IMR-90 (cell line): ENCODE measurements around the gene RRP36. TPM values are rescaled to one million over a fixed set of nuclear protein-coding genes. Genes with fewer than 3 reads are reported as not detected.

Experiments
- ATAC-seq: fragments of 200-7000 bp; cut with Tn5 transposase; 2 replicates; pipeline ENCODE4 v1.9.1; 2020; ENCODE audit warnings: low read depth, mild to moderate bottlenecking, moderate library complexity
- BruUV-seq: library from RNA; stranded (reverse); fragments of 400-500 nt; replicated peaks from 2 replicates; lab custom pipeline; 2021; lab: Mats Ljungman, UMichigan
- CTCF ChIA-PET: fragments of 300-600 bp; formaldehyde crosslinking; extraction: SDS; loops from one replicate; lab custom pipeline; 2021; ENCODE audit warnings: antibody characterized with exemption; lab: Yijun Ruan, JAX
- POLR2A ChIA-PET: fragments of 300-600 bp; sonication (Branson Sonifier 250); formaldehyde crosslinking; loops from one replicate; lab custom pipeline; 2022; ENCODE audit warnings: antibody characterized with exemption; ENCODE audit not compliant: unreplicated experiment; lab: Charles Lee
- DNase-seq: peaks from one replicate; pipeline ENCODE4 v3.0.0; 2013
- H2AFZ ChIP-seq: replicated peaks from 2 replicates; pipeline ENCODE3; 2013; ENCODE audit warnings: low read length, mild to moderate bottlenecking; ENCODE audit not compliant: poor library complexity
- H2AK5ac ChIP-seq: 2 replicates; pipeline ENCODE4 v1.6.1; 2013; ENCODE audit warnings: low read depth, low read length, inconsistent platforms
- H2AK9ac ChIP-seq: replicated peaks from 2 replicates; pipeline ENCODE3; 2013; ENCODE audit warnings: mild to moderate bottlenecking, low read depth, low read length, moderate library complexity; ENCODE audit not compliant: poor library complexity
- H2BK120ac ChIP-seq: 2 replicates; pipeline ENCODE4 v1.6.1; 2013; ENCODE audit warnings: low read depth, low read length, inconsistent platforms
- H2BK15ac ChIP-seq: 3 replicates; pipeline ENCODE4 v1.6.1; 2013; ENCODE audit warnings: low read depth, low read length, inconsistent platforms
- H2BK20ac ChIP-seq: 2 replicates; pipeline ENCODE4 v1.6.1; 2013; ENCODE audit warnings: low read depth, mild to moderate bottlenecking, inconsistent platforms, low read length, moderate library complexity
- H2BK5ac ChIP-seq: 2 replicates; pipeline ENCODE4 v1.6.1; 2013; ENCODE audit warnings: mild to moderate bottlenecking, low read depth, low read length, inconsistent platforms; ENCODE audit not compliant: poor library complexity, severe bottlenecking
- H3K14ac ChIP-seq: replicated peaks from 2 replicates; pipeline ENCODE4 v1.6.1; 2013; ENCODE audit warnings: low read depth, low read length, inconsistent platforms
- H3K18ac ChIP-seq: 2 replicates; pipeline ENCODE4 v1.6.1; 2013; ENCODE audit warnings: low read depth, low read length, control low read depth
- H3K23ac ChIP-seq: 2 replicates; pipeline ENCODE4 v1.6.1; 2013; ENCODE audit warnings: low read depth, low read length, inconsistent platforms
- H3K27ac ChIP-seq: 2 replicates; pipeline ENCODE4 v1.5.1; 2013; ENCODE audit warnings: mild to moderate bottlenecking, control low read depth, low read length; ENCODE audit not compliant: insufficient read depth
- H3K27me3 ChIP-seq: 2 replicates; pipeline ENCODE4 v1.6.1; 2013; ENCODE audit warnings: low read length; ENCODE audit not compliant: control insufficient read depth, insufficient read depth
- H3K36me3 ChIP-seq: 2 replicates; pipeline ENCODE4 v1.6.1; 2013; ENCODE audit warnings: low read length, mixed read lengths; ENCODE audit not compliant: control insufficient read depth, insufficient read depth
- H3K4ac ChIP-seq: 2 replicates; pipeline ENCODE4 v1.6.1; 2013; ENCODE audit warnings: low read depth, low read length, inconsistent platforms
- H3K4me1 ChIP-seq: 2 replicates; pipeline ENCODE4 v1.6.1; 2013; ENCODE audit warnings: low read length, mixed read lengths; ENCODE audit not compliant: control insufficient read depth, insufficient read depth
- H3K4me2 ChIP-seq: 2 replicates; pipeline ENCODE4 v1.6.1; 2013; ENCODE audit warnings: low read depth, mild to moderate bottlenecking, control low read depth, low read length, moderate library complexity
- H3K4me3 ChIP-seq: 2 replicates; pipeline ENCODE4 v1.5.1; 2013; ENCODE audit warnings: low read depth, mild to moderate bottlenecking, control low read depth, low read length, moderate library complexity; ENCODE audit not compliant: insufficient read depth
- H3K56ac ChIP-seq: 2 replicates; pipeline ENCODE4 v1.6.1; 2013; ENCODE audit warnings: low read length, inconsistent platforms; ENCODE audit not compliant: insufficient read depth; ENCODE audit errors: extremely low read depth
- H3K79me1 ChIP-seq, 2 experiments: 2 replicates each; pipeline ENCODE4 v1.6.1; 2013; ENCODE audit warnings: low read length in 2 of 2, inconsistent platforms in 1 of 2, low read depth in 1 of 2
- H3K9ac ChIP-seq: 2 replicates; pipeline ENCODE4 v1.6.1; 2013; ENCODE audit warnings: low read depth, low read length, control low read depth
- H3K9me1 ChIP-seq: 2 replicates; pipeline ENCODE4 v1.6.1; 2013; ENCODE audit warnings: low read length, inconsistent platforms; ENCODE audit not compliant: insufficient read depth
- H3K9me3 ChIP-seq: 2 replicates; pipeline ENCODE4 v1.6.1; 2013; ENCODE audit warnings: low read length; ENCODE audit not compliant: control insufficient read depth, insufficient read depth
- H4K20me1 ChIP-seq: 2 replicates; pipeline ENCODE4 v1.6.1; 2013; ENCODE audit warnings: low read length, inconsistent platforms; ENCODE audit not compliant: insufficient read depth
- H4K5ac ChIP-seq: 2 replicates; pipeline ENCODE4 v1.6.1; 2013; ENCODE audit warnings: mild to moderate bottlenecking, low read depth, low read length, control low read depth
- H4K8ac ChIP-seq, 2 experiments: 2 replicates each; pipeline ENCODE4 v1.6.1; 2013; ENCODE audit warnings: low read depth in 2 of 2, low read length in 2 of 2, control low read depth in 1 of 2, inconsistent platforms in 1 of 2
- H4K91ac ChIP-seq: 2 replicates; pipeline ENCODE4 v1.6.1; 2013; ENCODE audit warnings: low read depth, low read length, inconsistent platforms; ENCODE audit not compliant: insufficient read depth
- CHD1 ChIP-seq: IDR thresholded peaks from 2 replicates; pipeline ENCODE4 v1.6.1; 2012; ENCODE audit warnings: low read depth, low read length, improper control_type of control experiment
- CTCF ChIP-seq: conservative IDR thresholded peaks from 2 replicates; pipeline ENCODE4 v1.5.1; 2012; ENCODE audit warnings: mild to moderate bottlenecking, low read depth, low read length, improper control_type of control experiment
- FOS ChIP-seq: fragments of 150-350 bp; IDR thresholded peaks from 2 replicates; pipeline ENCODE4 v1.6.1; 2016; ENCODE audit warnings: low read depth, low read length
- MAZ ChIP-seq: IDR thresholded peaks from 2 replicates; pipeline ENCODE4 v1.6.1; 2012; ENCODE audit warnings: low read depth, mild to moderate bottlenecking, low read length, improper control_type of control experiment, moderate library complexity, borderline replicate concordance
- MXI1 ChIP-seq: IDR thresholded peaks from 2 replicates; pipeline ENCODE4 v1.6.1; 2012; ENCODE audit warnings: low read depth, mild to moderate bottlenecking, low read length, moderate library complexity, borderline replicate concordance
- NFE2L2 ChIP-seq: fragments of 150-350 bp; IDR thresholded peaks from 2 replicates; pipeline ENCODE4 v1.6.1; 2016; ENCODE audit warnings: low read depth, mild to moderate bottlenecking, low read length
- RAD21 ChIP-seq: IDR thresholded peaks from 2 replicates; pipeline ENCODE4 v1.6.1; 2012; ENCODE audit warnings: low read length, improper control_type of control experiment
- SMC3 ChIP-seq: fragments of 150-350 bp; IDR thresholded peaks from 2 replicates; pipeline ENCODE4 v1.6.1; 2016; ENCODE audit warnings: low read depth, mild to moderate bottlenecking, antibody characterized with exemption, low read length, moderate library complexity
- USF2 ChIP-seq: fragments of 150-350 bp; IDR thresholded peaks from 2 replicates; pipeline ENCODE4 v1.6.1; 2017; ENCODE audit warnings: mild to moderate bottlenecking, antibody characterized with exemption, low read length, low read depth
- WGBS, 2 experiments: methylation state at CpG; one replicate each; pipeline versions ENCODE4 v1.1.5 to v1.1.7; 2013; ENCODE audit warnings: missing lambda C conversion rate in 2 of 2; ENCODE audit not compliant: insufficient read length in 1 of 2; ENCODE audit errors: extremely low coverage in 2 of 2; 5-methylcytosine and 5-hydroxymethylcytosine counted together
- dilution Hi-C: fragments of 300-500 bp; cut with HindIII; formaldehyde crosslinking; loops from one replicate; pipeline ENCODE4 v1.14.3; 2018; ENCODE audit warnings: low sequenced_read_pairs; ENCODE audit not compliant: unreplicated experiment
- in situ Hi-C: fragments of 300-500 bp; cut with MboI; formaldehyde crosslinking; loops from 3 replicates; pipeline ENCODE4 v1.14.3; 2019; ENCODE audit warnings: low sequenced_read_pairs, inconsistent platforms, mixed read lengths
- intact Hi-C: fragments of 100-400 bp; cut with micrococcal nuclease; formaldehyde crosslinking; loops from 2 replicates; pipeline ENCODE4 v1.10.0; 2022
- polyA plus RNA-seq, 3 experiments: library from polyadenylated mRNA; depleted of rRNA; stranded (reverse); fragments of >200 nt; gene quantifications; 2 replicates each; pipeline ENCODE4 v1.2.3, GENCODE V29; 2012; ENCODE audit warnings: low replicate concordance in 1 of 3
- total RNA-seq: library from RNA; depleted of rRNA; stranded (reverse); fragments of >200 nt; gene quantifications from 2 replicates; pipeline ENCODE4 v1.2.3, GENCODE V29; 2012

The RRP36 gene
- total and polyA plus RNA-seq, 2 of the 4 experiments (the other 2 are of a cell fraction): 54.3 to 106 TPM

GRCh38 chr6:42979523-42980177 lies 41.8 kb upstream of the RRP36 start (continued):
- TF ChIP-seq CTCF (no peak), NFE2L2 (no peak)

GRCh38 chr6:42981836-42982235 lies 39.6 kb upstream of the RRP36 start:
- Histone ChIP-seq H3K56ac (no peak overlapping the region), H2BK15ac (no peak overlapping the region), H4K91ac (0 out of 2 replicates have a peak overlapping the region, but pooled peaks have one; percentile 6), H3K27me3 (no peaks in the 10 kb centered on the region), H3K9ac (no peak overlapping the region), H3K36me3 (0 out of 2 replicates have a peak, but pooled peaks cover 2% of the 10 kb centered on the region), H2AK5ac (peak overlapping the region; percentile 10; the same call in 1 of the 2 replicates), H3K9me1 (peaks cover 17% of the 10 kb centered on the region), H3K9me3 (no peaks in the 10 kb centered on the region), H2BK20ac (peak overlapping the region; percentile 42; the same call in 1 of the 2 replicates), H3K23ac (peak overlapping the region; percentile 64; the same call in 1 of the 2 replicates), H3K79me1 (peaks cover 18 to 50% of the 10 kb centered on the region in 2 experiments), H3K4me1 (peaks cover 8% of the 10 kb centered on the region), H3K14ac (no peak overlapping the region), H3K27ac (no peak overlapping the region), H3K4me2 (no peak overlapping the region), H3K4me3 (no peak overlapping the region), H3K4ac (peak overlapping the region; percentile 30; the same call in 1 of the 2 replicates), H4K5ac (no peak overlapping the region), H2AK9ac (no peak overlapping the region), H2BK5ac (no peak overlapping the region), H4K8ac (peak overlapping the region in 1 of 2 experiments; percentile 30; a peak in 1 of 4 replicates), H3K18ac (no peak overlapping the region), H4K20me1 (peaks cover 23% of the 10 kb centered on the region), H2AFZ (no peak overlapping the region), H2BK120ac (peak overlapping the region; percentile 52; the same call in 1 of the 2 replicates)
- no peak for DNase-seq
- no peak for ATAC-seq
- intact Hi-C loops (no loop called here), in situ Hi-C loops (no loop called here), dilution Hi-C loops (no loop called here)
- no TSS peak for BruUV-seq
- POLR2A ChIA-PET: no interaction called here
- CTCF ChIA-PET: no interaction called here
- WGBS, 2 experiments: 65 to 100% methylated on average over 2 to 3 of the region's 5 CpGs
- TF ChIP-seq MAZ (no peak), SMC3 (no peak), USF2 (no peak), MXI1 (no peak), FOS (no peak), NFE2L2 (no peak), CTCF (no peak), CHD1 (no peak), RAD21 (no peak)
